ENCODE data around the gene VAC14. TPM values are rescaled to one million over a fixed set of nuclear protein-coding genes. Genes with fewer than 3 reads are reported as not detected.

Gene VAC14
- total RNA-seq, 1 experiment from 2014 or later: 35.3 TPM

GRCh38 chr16:70715860-70716357 is 85.0 kb downstream of the VAC14 start:
- no peak for ATAC-seq
- H3K4me2 ChIP-seq (ENCODE audit: low read length): no peak overlapping the region; the same call in 1 of the 2 replicates
- RAD21 ChIA-PET (ENCODE audit: low non-redundant PET in 1 of 2, low total read pairs in 2 of 2, uncharacterized antibody in 2 of 2, unreplicated experiment in 2 of 2): no interaction called here
- no TSS peak for BruUV-seq (replicated peaks)
- H3K36me3 ChIP-seq (ENCODE audit: control insufficient read depth in 1 of 2, insufficient read depth in 2 of 2, low read length in 2 of 2): no peaks in the 10 kb centered on the region
- no peaks in the 10 kb centered on the region for H4K20me1 ChIP-seq (ENCODE audit: insufficient read depth)
- no peaks in the 10 kb centered on the region for H3K9me3 ChIP-seq (ENCODE audit: control insufficient read depth in 1 of 2, insufficient read depth in 1 of 2, low read depth in 1 of 2, low read length in 2 of 2)
- H3K27ac ChIP-seq (ENCODE audit: low read depth, low read length): no peak overlapping the region
- no peaks in the 10 kb centered on the region for H3K79me2 ChIP-seq (ENCODE audit: insufficient read depth, low read length)
- H3K9ac ChIP-seq (ENCODE audit: low read length): no peak overlapping the region
- intact Hi-C loops (cut with micrococcal nuclease): no loop called here
- CTCF ChIA-PET: interaction anchor here (0.8 kb wide), 1 partner anchor 55 kb away, joined by 3 read pairs; no protein-coding TSS in a partner anchor
- POLR2A ChIA-PET: no interaction called here
- H3K4me1 ChIP-seq (ENCODE audit: control insufficient read depth in 1 of 2, insufficient read depth in 2 of 2, low read length in 2 of 2): peaks cover 6 to 16% of the 10 kb centered on the region in 2 experiments
- no peak for DNase-seq (ENCODE audit: low read depth, low spot score)
- no peaks in the 10 kb centered on the region for H3K27me3 ChIP-seq (ENCODE audit: insufficient read depth, low read length)
- no peaks in the 10 kb centered on the region for H3K9me2 ChIP-seq (ENCODE audit: insufficient read depth)
- TF ChIP-seq YY1 (IDR thresholded peaks at IDR 0.05; ENCODE audit: extremely low read depth, insufficient replicate concordance, low read depth, low read length) (no peak), EZH2phosphoT487 (IDR thresholded peaks at IDR 0.05; ENCODE audit: borderline replicate concordance) (no peak), POLR2A (IDR thresholded peaks at IDR 0.05; ENCODE audit: borderline replicate concordance, extremely low read depth, insufficient read depth, insufficient read length) (no peak), REST (IDR thresholded peaks at IDR 0.05; ENCODE audit: low read depth) (no peak), ZBTB33 (IDR thresholded peaks at IDR 0.05; ENCODE audit: extremely low read depth, insufficient replicate concordance, low read length) (no peak), POLR2AphosphoS5 (IDR thresholded peaks at IDR 0.05; ENCODE audit: low read depth, low read length) (no peak), ZFX (IDR thresholded peaks at IDR 0.05) (no peak), EGR1 (IDR thresholded peaks at IDR 0.05; ENCODE audit: low read depth) (no peak), CEBPB (IDR thresholded peaks at IDR 0.05; ENCODE audit: low read depth) (no peak), RAD21 (IDR thresholded peaks at IDR 0.05; ENCODE audit: low read depth) (no peak), SP1 (IDR thresholded peaks at IDR 0.05; ENCODE audit: low read depth) (no peak)
- H3K4me3 ChIP-seq (replicated peaks in 1 of 2; ENCODE audit: low read depth in 1 of 2, low read length in 2 of 2): no peak overlapping the region
- H2AFZ ChIP-seq (ENCODE audit: low read depth, low read length, poor library complexity, severe bottlenecking): no peak overlapping the region
